K562 (cell line): ENCODE data around the gene LRRC4C. TPM values are rescaled to one million over a fixed set of nuclear protein-coding genes. Genes with fewer than 3 reads are reported as not detected.

ENCODE experiments used
- ATAC-seq: fragments of 200-7000 bp; cut with Tn5 transposase; 3 replicates; pipeline ENCODE4 v1.9.1; 2020; ENCODE audit warnings: moderate library complexity
- BruUV-seq: library from RNA; stranded (reverse); fragments of 400-500 nt; replicated peaks from 2 replicates; lab custom pipeline; 2021; lab: Mats Ljungman, UMichigan
- CTCF ChIA-PET: fragments of 300-600 bp; formaldehyde crosslinking; extraction: SDS; loops from one replicate; lab custom pipeline; 2021; ENCODE audit warnings: low intra/inter-chr PET ratio; lab: Yijun Ruan, JAX
- POLR2A ChIA-PET: fragments of 300-600, 350-650 bp; sonication (Branson Sonifier 250); formaldehyde crosslinking; extraction: SDS; loops from one replicate; lab custom pipeline; 2021; ENCODE audit warnings: antibody characterized with exemption, inconsistent platforms; lab: Yijun Ruan, JAX
- DNase-seq, 4 experiments: peaks; one replicate each; pipeline versions ENCODE4 v3.0.0 to v3.0.0-alpha.2; 2011 to 2018; ENCODE audit warnings: low spot score in 3 of 4, mixed read lengths in 3 of 4; ENCODE audit errors: extremely low read depth in 1 of 4
- FAIRE-seq: peaks from 2 replicates; lab custom pipeline; 2011; peaks lifted over from hg19 to GRCh38; lab: Jason Lieb, UNC
- H2AFZ ChIP-seq: 2 replicates; pipeline ENCODE4 v1.6.0; 2011; ENCODE audit warnings: low read depth, low read length, control low read depth, inconsistent platforms
- H3K27ac ChIP-seq: fragments of 200-600 bp; 3 replicates; pipeline ENCODE4 v1.8.0; 2011; ENCODE audit warnings: low read depth, mild to moderate bottlenecking, control low read depth, inconsistent platforms, low read length, moderate library complexity, mixed read lengths; ENCODE audit errors: extremely low read depth
- H3K27me3 ChIP-seq, 2 experiments: fragments of 300-600 bp in 1 of 2; 2 replicates in 1 of 2; 3 replicates in 1 of 2; pipeline versions ENCODE4 v1.6.0 to v1.8.0; 2011; ENCODE audit warnings: inconsistent platforms in 2 of 2, low read length in 2 of 2, mild to moderate bottlenecking in 1 of 2, mixed read lengths in 1 of 2, moderate library complexity in 1 of 2; ENCODE audit not compliant: control insufficient read depth in 2 of 2, insufficient read depth in 2 of 2
- H3K36me3 ChIP-seq: fragments of 300-600 bp; 3 replicates; pipeline ENCODE4 v1.8.0; 2011; ENCODE audit warnings: mild to moderate bottlenecking, low read length, inconsistent platforms; ENCODE audit not compliant: control insufficient read depth, insufficient read depth
- H3K4me1 ChIP-seq, 2 experiments: fragments of 200-600 bp in 1 of 2; replicated peaks in 1 of 2; 2 replicates in 1 of 2; 3 replicates in 1 of 2; pipeline versions ENCODE4 v1.5.1 to v1.8.0; 2011; ENCODE audit warnings: inconsistent platforms in 2 of 2, low read length in 2 of 2, mild to moderate bottlenecking in 1 of 2, mixed read lengths in 1 of 2, moderate library complexity in 1 of 2; ENCODE audit not compliant: control insufficient read depth in 2 of 2, insufficient read depth in 2 of 2
- H3K4me2 ChIP-seq: 2 replicates; pipeline ENCODE4 v1.6.1; 2011; ENCODE audit warnings: low read length, control low read depth, inconsistent platforms, mixed read lengths; ENCODE audit not compliant: insufficient read depth
- H3K4me3 ChIP-seq: fragments of 200-600 bp; sonication (generic), shearing (Covaris generic); 2 replicates; pipeline ENCODE4 v1.5.1; 2016; ENCODE audit warnings: control low read depth, inconsistent platforms
- H3K79me2 ChIP-seq: fragments of 200-600 bp; 3 replicates; pipeline ENCODE4 v1.8.0; 2011; ENCODE audit warnings: low read length, inconsistent platforms; ENCODE audit not compliant: control insufficient read depth, insufficient read depth
- H3K9ac ChIP-seq, 2 experiments: 2 replicates each; pipeline versions ENCODE4 v1.6.0 to v1.6.1; 2011; ENCODE audit warnings: low read depth in 2 of 2, low read length in 2 of 2, control low read depth in 1 of 2, inconsistent platforms in 1 of 2, mild to moderate bottlenecking in 1 of 2, mixed read lengths in 1 of 2; ENCODE audit not compliant: insufficient read depth in 1 of 2
- H3K9me1 ChIP-seq: one replicate; pipeline ENCODE4 v1.6.0; 2011; ENCODE audit warnings: inconsistent platforms, mild to moderate bottlenecking, low read length, moderate library complexity; ENCODE audit not compliant: control insufficient read depth, insufficient read depth
- H3K9me3 ChIP-seq: replicated peaks from 2 replicates; pipeline ENCODE4 v1.5.1; 2011; ENCODE audit warnings: low read depth, low read length, inconsistent platforms; ENCODE audit not compliant: control insufficient read depth, insufficient read depth
- H4K20me1 ChIP-seq: replicated peaks from 2 replicates; pipeline ENCODE4 v1.6.1; 2011; ENCODE audit warnings: low read length, inconsistent platforms, mixed read lengths; ENCODE audit not compliant: control insufficient read depth, insufficient read depth
- CBFA2T3 ChIP-seq: fragments of 450-650 bp; IDR thresholded peaks from 2 replicates; pipeline ENCODE4 v1.6.1; 2017
- ELF4 ChIP-seq: fragments of 450-650 bp; formaldehyde crosslinking; IDR thresholded peaks from 2 replicates; pipeline ENCODE4 v1.4.0; 2022; ENCODE audit warnings: missing genetic modification characterization
- ETV1 ChIP-seq: fragments of 450-650 bp; conservative IDR thresholded peaks from 2 replicates; pipeline ENCODE4 v1.6.1; 2016; ENCODE audit warnings: missing genetic modification characterization, control low read depth, low read depth, missing compliant biosample characterization
- ILK ChIP-seq: fragments of 450-650 bp; IDR thresholded peaks from 2 replicates; pipeline ENCODE4 v1.6.1; 2016; ENCODE audit warnings: missing genetic modification characterization, low read depth, mild to moderate bottlenecking, missing compliant biosample characterization, moderate library complexity, borderline replicate concordance
- KAT8 ChIP-seq: fragments of 450-650 bp; IDR thresholded peaks from 2 replicates; pipeline ENCODE4 v1.6.1; 2016; ENCODE audit warnings: low read depth, mild to moderate bottlenecking
- ZC3H8 ChIP-seq: fragments of 450-650 bp; IDR thresholded peaks from 2 replicates; pipeline ENCODE4 v1.6.1; 2017
- ZNF24 ChIP-seq: fragments of 450-650 bp; IDR thresholded peaks from 2 replicates; pipeline ENCODE4 v1.6.1; 2016
- WGBS: fragments of 100-300 bp; shearing (Covaris generic); methylation state at CpG from one replicate; pipeline ENCODE4 v1.1.6; 2016; ENCODE audit warnings: low coverage, mixed read lengths; ENCODE audit not compliant: insufficient coverage; ENCODE audit errors: missing lambda C conversion rate; 5-methylcytosine and 5-hydroxymethylcytosine counted together
- in situ Hi-C: fragments of 300-500 bp; cut with MboI; formaldehyde crosslinking; loops from 4 replicates; pipeline ENCODE4 v1.15.0; 2018; ENCODE audit warnings: inconsistent platforms, mixed read lengths
- intact Hi-C: fragments of 100-400 bp; cut with micrococcal nuclease; formaldehyde crosslinking; loops from 2 replicates; pipeline ENCODE4 v1.14.2; 2022
- polyA plus RNA-seq, 8 experiments: library from polyadenylated mRNA; depleted of rRNA in 4 of 8; stranded (reverse) in 5 of 8; unstranded in 3 of 8; fragments of >200 nt; fragmentation: Nextera tagmentation in 2 of 8; fragmentation: Illumina TruSeq in 1 of 8; extraction: Ambion mirVana in 2 of 8; extraction: Trizol in 1 of 8; gene quantifications; 2 replicates each; pipeline versions ENCODE4 v1.2.1 to v1.2.3, GENCODE V29; 2011 to 2014; ENCODE audit warnings: inconsistent platforms in 1 of 8, missing spikeins in 1 of 8
- total RNA-seq, 7 experiments: library from RNA; depleted of rRNA in 6 of 7; stranded (reverse); fragments of >200 nt in 6 of 7; fragmentation: Illumina TruSeq in 2 of 7; extraction: Trizol in 2 of 7; gene quantifications; 2 replicates each; pipeline versions ENCODE4 v1.2.1 to v1.2.3, GENCODE V29; 2011 to 2021; ENCODE audit warnings: low replicate concordance in 1 of 7
- TF ChIP-seq, protein P1 (sequence below): sonication (generic); formaldehyde crosslinking; IDR thresholded peaks from 2 replicates; pipeline ENCODE4 v1.8.0; 2022; ENCODE audit warnings: mild to moderate bottlenecking, low read depth, missing genetic modification reagents
- TF ChIP-seq, protein P2 (sequence below): fragments of 250-450 bp; sonication (Bioruptor Pico); IDR thresholded peaks from 2 replicates; pipeline ENCODE4 v1.8.0; 2022; ENCODE audit warnings: moderate library complexity, mild to moderate bottlenecking, inconsistent platforms
- TF ChIP-seq, protein P3 (sequence below): fragments of 250-450 bp; sonication (Bioruptor Pico); IDR thresholded peaks from 2 replicates; pipeline ENCODE4 v1.8.0; 2022; ENCODE audit warnings: inconsistent platforms, mild to moderate bottlenecking, moderate library complexity, borderline replicate concordance
- TF ChIP-seq, protein P4 (sequence below): fragments of 250-450 bp; sonication (Bioruptor Pico); IDR thresholded peaks from 2 replicates; pipeline ENCODE4 v1.9.0; 2021; ENCODE audit warnings: mild to moderate bottlenecking

Gene LRRC4C
- total and polyA plus RNA-seq, 9 of the 15 experiments (the other 6 are each of a cell fraction or from before 2014, with no cell fraction given) = not detected

DNA sequence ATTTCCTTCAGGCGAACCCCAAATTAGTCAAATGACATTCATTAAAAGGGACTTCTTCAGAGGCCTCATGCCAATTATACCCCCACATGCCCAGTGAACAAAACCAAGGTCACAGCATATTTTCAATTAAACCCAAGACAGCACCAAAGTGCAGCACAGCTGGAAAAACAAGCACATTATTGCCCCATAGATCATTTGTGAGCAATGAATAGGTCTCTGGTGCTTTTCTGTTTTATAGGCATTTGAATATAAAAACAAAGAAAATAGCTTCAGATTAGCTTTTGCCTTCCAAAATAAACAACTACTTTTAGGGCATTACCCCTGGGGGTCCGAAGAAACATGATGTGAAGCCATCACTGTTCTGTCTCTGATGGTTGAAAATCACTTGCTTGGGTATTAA is 1319.9 kb downstream of the LRRC4C start:
- FAIRE-seq (no peak), ATAC-seq (no peak), DNase-seq (no peak)
- Histone ChIP-seq H3K4me2 (no peak overlapping the region), H3K4me3 (no peak overlapping the region), H4K20me1 (no peaks in the 10 kb centered on the region), H3K9ac (no peak overlapping the region), H3K4me1 (no peaks in the 10 kb centered on the region), H3K36me3 (no peaks in the 10 kb centered on the region), H3K27ac (no peak overlapping the region), H3K9me1 (no peaks in the 10 kb centered on the region)
- CTCF ChIA-PET = no interaction called here
- POLR2A ChIA-PET = interaction anchor here (0.9 kb wide), 1 partner anchor 14 kb away, joined by 3 read pairs; no protein-coding TSS in a partner anchor
- BruUV-seq = no TSS peak
- TF ChIP-seq CBFA2T3 (no peak), ELF4 (CRISPR knock-in tag) (no peak), ILK (tag) (no peak), ETV1 (tag) (no peak), ZNF24 (no peak), KAT8 (no peak), ZC3H8 (no peak)
- TF ChIP-seq, protein P1, sequence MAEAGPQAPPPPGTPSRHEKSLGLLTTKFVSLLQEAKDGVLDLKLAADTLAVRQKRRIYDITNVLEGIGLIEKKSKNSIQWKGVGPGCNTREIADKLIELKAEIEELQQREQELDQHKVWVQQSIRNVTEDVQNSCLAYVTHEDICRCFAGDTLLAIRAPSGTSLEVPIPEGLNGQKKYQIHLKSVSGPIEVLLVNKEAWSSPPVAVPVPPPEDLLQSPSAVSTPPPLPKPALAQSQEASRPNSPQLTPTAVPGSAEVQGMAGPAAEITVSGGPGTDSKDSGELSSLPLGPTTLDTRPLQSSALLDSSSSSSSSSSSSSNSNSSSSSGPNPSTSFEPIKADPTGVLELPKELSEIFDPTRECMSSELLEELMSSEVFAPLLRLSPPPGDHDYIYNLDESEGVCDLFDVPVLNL (CRISPR knock-in tag) = no peak
- TF ChIP-seq, protein P2, sequence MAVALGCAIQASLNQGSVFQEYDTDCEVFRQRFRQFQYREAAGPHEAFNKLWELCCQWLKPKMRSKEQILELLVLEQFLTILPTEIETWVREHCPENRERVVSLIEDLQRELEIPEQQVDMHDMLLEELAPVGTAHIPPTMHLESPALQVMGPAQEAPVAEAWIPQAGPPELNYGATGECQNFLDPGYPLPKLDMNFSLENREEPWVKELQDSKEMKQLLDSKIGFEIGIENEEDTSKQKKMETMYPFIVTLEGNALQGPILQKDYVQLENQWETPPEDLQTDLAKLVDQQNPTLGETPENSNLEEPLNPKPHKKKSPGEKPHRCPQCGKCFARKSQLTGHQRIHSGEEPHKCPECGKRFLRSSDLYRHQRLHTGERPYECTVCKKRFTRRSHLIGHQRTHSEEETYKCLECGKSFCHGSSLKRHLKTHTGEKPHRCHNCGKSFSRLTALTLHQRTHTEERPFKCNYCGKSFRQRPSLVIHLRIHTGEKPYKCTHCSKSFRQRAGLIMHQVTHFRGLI (CRISPR knock-in tag) = no peak
- TF ChIP-seq, protein P3, sequence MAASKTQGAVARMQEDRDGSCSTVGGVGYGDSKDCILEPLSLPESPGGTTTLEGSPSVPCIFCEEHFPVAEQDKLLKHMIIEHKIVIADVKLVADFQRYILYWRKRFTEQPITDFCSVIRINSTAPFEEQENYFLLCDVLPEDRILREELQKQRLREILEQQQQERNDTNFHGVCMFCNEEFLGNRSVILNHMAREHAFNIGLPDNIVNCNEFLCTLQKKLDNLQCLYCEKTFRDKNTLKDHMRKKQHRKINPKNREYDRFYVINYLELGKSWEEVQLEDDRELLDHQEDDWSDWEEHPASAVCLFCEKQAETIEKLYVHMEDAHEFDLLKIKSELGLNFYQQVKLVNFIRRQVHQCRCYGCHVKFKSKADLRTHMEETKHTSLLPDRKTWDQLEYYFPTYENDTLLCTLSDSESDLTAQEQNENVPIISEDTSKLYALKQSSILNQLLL = no peak
- TF ChIP-seq, protein P4, sequence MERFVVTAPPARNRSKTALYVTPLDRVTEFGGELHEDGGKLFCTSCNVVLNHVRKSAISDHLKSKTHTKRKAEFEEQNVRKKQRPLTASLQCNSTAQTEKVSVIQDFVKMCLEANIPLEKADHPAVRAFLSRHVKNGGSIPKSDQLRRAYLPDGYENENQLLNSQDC (CRISPR knock-in tag) = no peak
- TF ChIP-seq, all 486 proteins: peak for 0
- in situ Hi-C loops (no loop called here), intact Hi-C loops (no loop called here)
- no peaks in the 10 kb centered on the region; the same call in 1 of the 2 replicates for H3K9me3 ChIP-seq
- no peaks in the 10 kb centered on the region for H3K27me3 ChIP-seq
- 3% methylated on average over 2 of the region's 2 CpGs for WGBS
- H2AFZ ChIP-seq = no peak overlapping the region
- no peaks in the 10 kb centered on the region for H3K79me2 ChIP-seq
